H9 (cell line): ENCODE measurements around the gene CNGA2. TPM values are rescaled to one million over a fixed set of nuclear protein-coding genes. Genes with fewer than 3 reads are reported as not detected.

ENCODE experiments used
- DNase-seq: peaks from one replicate; pipeline ENCODE4 v3.0.0-alpha.2; 2017
- H2AFZ ChIP-seq: one replicate; pipeline ENCODE4 v1.6.1; 2013; ENCODE audit warnings: mild to moderate bottlenecking, low read length, control low read depth, moderate library complexity
- H2AK5ac ChIP-seq: 2 replicates; pipeline ENCODE4 v1.6.1; 2013; ENCODE audit warnings: low read length, control low read depth, mixed read lengths; ENCODE audit not compliant: insufficient read length
- H2BK120ac ChIP-seq: one replicate; pipeline ENCODE4 v1.6.1; 2013; ENCODE audit warnings: low read depth, mild to moderate bottlenecking, low read length, control low read depth, inconsistent platforms; ENCODE audit not compliant: poor library complexity, severe bottlenecking
- H2BK12ac ChIP-seq: 2 replicates; pipeline ENCODE4 v1.6.1; 2013; ENCODE audit warnings: low read length, control low read depth, mixed read lengths, low read depth; ENCODE audit not compliant: insufficient read length
- H2BK15ac ChIP-seq: 2 replicates; pipeline ENCODE4 v1.6.1; 2013; ENCODE audit warnings: low read depth, low read length, control low read depth
- H2BK20ac ChIP-seq: one replicate; pipeline ENCODE4 v1.6.1; 2013; ENCODE audit warnings: low read depth, mild to moderate bottlenecking, low read length, control low read depth, inconsistent platforms; ENCODE audit not compliant: poor library complexity, severe bottlenecking
- H2BK5ac ChIP-seq: 2 replicates; pipeline ENCODE4 v1.6.1; 2013; ENCODE audit warnings: low read length, control low read depth, mixed read lengths; ENCODE audit not compliant: insufficient read length
- H3K14ac ChIP-seq: 2 replicates; pipeline ENCODE4 v1.6.1; 2013; ENCODE audit warnings: low read length, control low read depth; ENCODE audit not compliant: insufficient read depth
- H3K18ac ChIP-seq: 2 replicates; pipeline ENCODE4 v1.6.1; 2013; ENCODE audit warnings: low read depth, mild to moderate bottlenecking, mixed read lengths, low read length, control low read depth; ENCODE audit not compliant: insufficient read length
- H3K23ac ChIP-seq: 2 replicates; pipeline ENCODE4 v1.6.1; 2013; ENCODE audit warnings: low read length, control low read depth, mixed read lengths, low read depth; ENCODE audit not compliant: insufficient read length
- H3K23me2 ChIP-seq: 2 replicates; pipeline ENCODE4 v1.6.1; 2013; ENCODE audit warnings: low read depth, mild to moderate bottlenecking, mixed read lengths, low read length, control low read depth; ENCODE audit not compliant: insufficient read length, poor library complexity, severe bottlenecking
- H3K27ac ChIP-seq: 2 replicates; pipeline ENCODE4 v1.5.1; 2013; ENCODE audit warnings: low read length, control low read depth, mixed read lengths, low read depth; ENCODE audit not compliant: insufficient read length
- H3K27me3 ChIP-seq: 2 replicates; pipeline ENCODE4 v1.6.1; 2013; ENCODE audit warnings: low read length, control low read depth, inconsistent platforms; ENCODE audit not compliant: insufficient read depth
- H3K4ac ChIP-seq: 2 replicates; pipeline ENCODE4 v1.6.1; 2013; ENCODE audit warnings: low read depth, mild to moderate bottlenecking, control low read depth, inconsistent platforms, low read length, moderate library complexity
- H3K4me1 ChIP-seq: 2 replicates; pipeline ENCODE4 v1.6.1; 2013; ENCODE audit warnings: low read length, control low read depth, inconsistent platforms; ENCODE audit not compliant: insufficient read depth
- H3K4me2 ChIP-seq: 2 replicates; pipeline ENCODE4 v1.6.1; 2013; ENCODE audit warnings: low read length, control low read depth, mixed read lengths; ENCODE audit not compliant: insufficient read length, insufficient read depth
- H3K56ac ChIP-seq: 2 replicates; pipeline ENCODE4 v1.6.1; 2013; ENCODE audit warnings: low read depth, mild to moderate bottlenecking, mixed read lengths, low read length, control low read depth; ENCODE audit not compliant: insufficient read length
- H3K79me1 ChIP-seq: 2 replicates; pipeline ENCODE4 v1.6.1; 2013; ENCODE audit warnings: low read depth, mild to moderate bottlenecking, moderate library complexity, low read length, control low read depth, inconsistent platforms; ENCODE audit not compliant: insufficient read depth, poor library complexity, severe bottlenecking
- H3K79me2 ChIP-seq: 2 replicates; pipeline ENCODE4 v1.6.1; 2013; ENCODE audit warnings: low read length, control low read depth, inconsistent platforms; ENCODE audit not compliant: insufficient read depth
- H3K9ac ChIP-seq: 2 replicates; pipeline ENCODE4 v1.6.1; 2013; ENCODE audit warnings: low read length, control low read depth, mixed read lengths; ENCODE audit not compliant: insufficient read length; ENCODE audit errors: extremely low read depth
- H3K9me3 ChIP-seq: one replicate; pipeline ENCODE4 v1.6.1; 2013; ENCODE audit warnings: low read depth, low read length, inconsistent platforms; ENCODE audit not compliant: control insufficient read depth
- H3T11ph ChIP-seq: one replicate; pipeline ENCODE4 v1.6.1; 2013; ENCODE audit warnings: mild to moderate bottlenecking, low read length, control low read depth, inconsistent platforms
- H4K20me1 ChIP-seq: one replicate; pipeline ENCODE4 v1.6.1; 2013; ENCODE audit not compliant: control insufficient read depth, insufficient read length, insufficient read depth
- H4K5ac ChIP-seq: 2 replicates; pipeline ENCODE4 v1.6.1; 2013; ENCODE audit warnings: low read depth, mild to moderate bottlenecking, mixed read lengths, low read length, control low read depth; ENCODE audit not compliant: insufficient read length
- H4K8ac ChIP-seq: replicated peaks from 2 replicates; pipeline ENCODE4 v1.6.1; 2013; ENCODE audit warnings: low read length, control low read depth, mixed read lengths, low read depth; ENCODE audit not compliant: insufficient read length
- H4K91ac ChIP-seq: 2 replicates; pipeline ENCODE4 v1.6.1; 2013; ENCODE audit warnings: low read depth, mild to moderate bottlenecking, moderate library complexity, mixed read lengths, low read length, control low read depth; ENCODE audit not compliant: insufficient read length
- H3K27ac Mint-ChIP-seq, 3 experiments: 2 replicates in 2 of 3; 3 replicates in 1 of 3; pipeline ENCODE4 v1.8.0; 2020 to 2021; ENCODE audit warnings: mixed read lengths in 3 of 3, mild to moderate bottlenecking in 1 of 3, moderate library complexity in 1 of 3
- H3K27me3 Mint-ChIP-seq: 2 replicates; pipeline ENCODE4 v1.8.0; 2021; ENCODE audit warnings: low read depth, mild to moderate bottlenecking, moderate library complexity, mixed read lengths
- H3K36me3 Mint-ChIP-seq, 3 experiments: 2 replicates in 2 of 3; 3 replicates in 1 of 3; pipeline ENCODE4 v1.8.0; 2020 to 2021; ENCODE audit warnings: low read depth in 3 of 3, mixed read lengths in 3 of 3; ENCODE audit not compliant: insufficient read depth in 1 of 3
- H3K4me1 Mint-ChIP-seq, 2 experiments: 2 replicates each; pipeline ENCODE4 v1.8.0; 2020; ENCODE audit warnings: mixed read lengths in 2 of 2
- H3K4me3 Mint-ChIP-seq, 2 experiments: 2 replicates in 1 of 2; 3 replicates in 1 of 2; pipeline ENCODE4 v1.8.0; 2020 to 2021; ENCODE audit warnings: mild to moderate bottlenecking in 2 of 2, mixed read lengths in 2 of 2, moderate library complexity in 1 of 2
- H3K9me3 Mint-ChIP-seq, 2 experiments: 2 replicates in 1 of 2; 3 replicates in 1 of 2; pipeline ENCODE4 v1.8.0; 2020; ENCODE audit warnings: mild to moderate bottlenecking in 2 of 2, mixed read lengths in 2 of 2, moderate library complexity in 1 of 2
- CTCF ChIP-seq: fragments of 200-600 bp; sonication (generic); conservative IDR thresholded peaks from 3 replicates; pipeline ENCODE4 v1.8.0; 2021; ENCODE audit warnings: antibody characterized with exemption, mild to moderate bottlenecking
- WGBS: extraction: QIAGEN DNeasy Blood & Tissue Kit; methylation state at CpG from one replicate; pipeline ENCODE4 v1.1.7; 2013; ENCODE audit warnings: missing lambda C conversion rate, low lambda C conversion rate, mixed read lengths; ENCODE audit not compliant: insufficient read length; ENCODE audit errors: extremely low coverage; 5-methylcytosine and 5-hydroxymethylcytosine counted together
- total RNA-seq: library from RNA; stranded (reverse); gene quantifications from 2 replicates; pipeline ENCODE4 v1.2.1, GENCODE V29; 2021

The CNGA2 gene
- total RNA-seq, 1 experiment from 2014 or later: not detected

GRCh38 chrX:151776181-151776731 is 41.7 kb downstream of the CNGA2 start:
- WGBS: no CpG with 5 or more reads among the region's 13 CpGs
- H2BK120ac ChIP-seq: no peak overlapping the region

More at GRCh38 chrX:151776181-151776731, 41.7 kb downstream of the CNGA2 start:
- Histone ChIP-seq H2BK15ac (no peak overlapping the region), H2BK5ac (no peak overlapping the region), H3K23ac (no peak overlapping the region), H2AFZ (no peak overlapping the region), H3K79me2 (no peaks in the 10 kb centered on the region), H3K4ac (no peak overlapping the region), H3K14ac (no peak overlapping the region), H3K27ac (no peak overlapping the region), H3K23me2 (no peaks in the 10 kb centered on the region), H3T11ph (no peak overlapping the region), H4K20me1 (no peaks in the 10 kb centered on the region), H4K91ac (no peak overlapping the region), H3K4me2 (no peak overlapping the region), H2BK20ac (no peak overlapping the region), H3K9me3 (peaks cover 62% of the 10 kb centered on the region), H3K4me1 (peaks cover 3% of the 10 kb centered on the region; the same call in 1 of the 2 replicates), H2AK5ac (no peak overlapping the region), H3K27me3 (no peaks in the 10 kb centered on the region), H3K79me1 (no peaks in the 10 kb centered on the region), H4K8ac (no peak overlapping the region), H4K5ac (no peak overlapping the region), H2BK12ac (no peak overlapping the region), H3K18ac (no peak overlapping the region), H3K56ac (no peak overlapping the region), H3K9ac (no peak overlapping the region)
- peak; percentile 46 for DNase-seq
- H3K4me1 Mint-ChIP-seq: peaks cover 9 to 10% of the 10 kb centered on the region in 2 experiments
- H3K27ac Mint-ChIP-seq: no peak overlapping the region; a peak in 1 of 7 replicates
- no peak overlapping the region for H3K4me3 Mint-ChIP-seq
- no peak for TF ChIP-seq CTCF
- H3K36me3 Mint-ChIP-seq: peaks cover 4 to 5% (median 4%) of the 10 kb centered on the region in 3 experiments; a peak in 3 of 7 replicates
- H3K9me3 Mint-ChIP-seq: peaks cover 72 to 78% of the 10 kb centered on the region in 2 experiments
- H3K27me3 Mint-ChIP-seq: peaks cover 5% of the 10 kb centered on the region
